Measurements from ENCODE around the gene FGD6. TPM values are rescaled to one million over a fixed set of nuclear protein-coding genes. Genes with fewer than 3 reads are reported as not detected.

The FGD6 gene
- total and polyA plus RNA-seq, 2 experiments from 2014 or later: 12.9 to 32.4 TPM

DNA sequence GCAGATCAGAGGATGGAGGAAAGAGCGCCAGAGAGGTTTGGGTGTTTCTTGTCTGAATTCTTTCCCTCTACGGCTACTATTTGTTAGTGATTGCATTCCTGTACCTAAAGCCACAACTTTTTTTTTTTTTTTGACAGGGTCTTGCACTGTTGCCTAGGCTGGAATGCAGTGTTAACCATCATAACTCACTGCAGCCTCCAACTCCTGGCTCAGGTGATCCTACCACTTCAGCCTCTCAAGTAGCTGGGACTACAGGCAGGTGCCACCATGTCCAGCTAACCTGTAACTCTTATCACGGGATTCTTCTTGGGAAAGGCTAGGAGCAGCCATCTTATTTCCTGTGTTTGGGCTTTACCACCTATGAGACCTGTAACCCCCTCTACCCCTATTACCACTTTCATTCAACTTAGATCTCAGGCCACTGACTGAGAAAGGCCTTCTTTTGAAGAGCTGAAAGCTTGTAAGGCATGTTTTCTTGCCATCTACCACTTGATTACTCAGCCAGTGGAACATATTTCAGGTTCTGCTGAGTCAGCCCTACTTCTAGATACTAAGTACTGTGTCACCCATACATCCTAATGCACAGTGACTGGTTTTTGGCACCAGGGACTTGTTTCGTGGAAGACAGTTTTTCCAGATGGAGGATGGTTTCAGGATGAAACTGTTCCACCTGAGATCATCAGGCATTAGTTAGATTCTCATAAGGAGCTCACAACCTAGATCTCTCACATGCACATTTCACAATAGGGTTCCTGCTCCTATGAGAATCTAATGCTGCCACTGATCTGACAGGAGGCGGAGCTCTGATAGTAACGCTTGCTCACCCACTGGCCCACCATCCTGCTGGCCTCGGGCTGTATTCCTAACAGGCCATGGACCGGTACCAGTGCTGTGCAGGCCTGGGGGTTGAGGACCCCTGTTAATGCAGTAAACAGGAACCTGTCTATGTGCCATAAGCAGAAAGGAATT, 7.2 kb upstream of the FGD6 start:
- H3K79me2 ChIP-seq (replicated peaks; ENCODE audit: insufficient read depth): peaks cover 100% of the 10 kb centered on the region
- peaks cover 26% of the 10 kb centered on the region for H3K36me3 Mint-ChIP-seq (ENCODE audit: low read depth)
- H4K20me1 ChIP-seq (replicated peaks; ENCODE audit: insufficient read depth): peaks cover 20% of the 10 kb centered on the region; the same call in 1 of the 2 replicates

More for the DNA sequence above, 7.2 kb upstream of the FGD6 start:
- H3K36me3 ChIP-seq (ENCODE audit: insufficient read depth): no peaks in the 10 kb centered on the region
- Mint-ChIP-seq H3K27ac (peak overlapping the region; percentile 78; the same call in 1 of the 2 replicates), H3K4me3 (no peak overlapping the region), H3K27me3 (ENCODE audit: insufficient read depth, low read depth, poor library complexity) (peaks cover 10% of the 10 kb centered on the region), H3K9me3 (no peaks in the 10 kb centered on the region), H3K4me1 (peaks cover 36% of the 10 kb centered on the region)
- no peak for TF ChIP-seq CTCF (conservative IDR thresholded peaks at IDR 0.05; ENCODE audit: low read depth in 2 of 2)
- TF ChIP-seq, protein P1, sequence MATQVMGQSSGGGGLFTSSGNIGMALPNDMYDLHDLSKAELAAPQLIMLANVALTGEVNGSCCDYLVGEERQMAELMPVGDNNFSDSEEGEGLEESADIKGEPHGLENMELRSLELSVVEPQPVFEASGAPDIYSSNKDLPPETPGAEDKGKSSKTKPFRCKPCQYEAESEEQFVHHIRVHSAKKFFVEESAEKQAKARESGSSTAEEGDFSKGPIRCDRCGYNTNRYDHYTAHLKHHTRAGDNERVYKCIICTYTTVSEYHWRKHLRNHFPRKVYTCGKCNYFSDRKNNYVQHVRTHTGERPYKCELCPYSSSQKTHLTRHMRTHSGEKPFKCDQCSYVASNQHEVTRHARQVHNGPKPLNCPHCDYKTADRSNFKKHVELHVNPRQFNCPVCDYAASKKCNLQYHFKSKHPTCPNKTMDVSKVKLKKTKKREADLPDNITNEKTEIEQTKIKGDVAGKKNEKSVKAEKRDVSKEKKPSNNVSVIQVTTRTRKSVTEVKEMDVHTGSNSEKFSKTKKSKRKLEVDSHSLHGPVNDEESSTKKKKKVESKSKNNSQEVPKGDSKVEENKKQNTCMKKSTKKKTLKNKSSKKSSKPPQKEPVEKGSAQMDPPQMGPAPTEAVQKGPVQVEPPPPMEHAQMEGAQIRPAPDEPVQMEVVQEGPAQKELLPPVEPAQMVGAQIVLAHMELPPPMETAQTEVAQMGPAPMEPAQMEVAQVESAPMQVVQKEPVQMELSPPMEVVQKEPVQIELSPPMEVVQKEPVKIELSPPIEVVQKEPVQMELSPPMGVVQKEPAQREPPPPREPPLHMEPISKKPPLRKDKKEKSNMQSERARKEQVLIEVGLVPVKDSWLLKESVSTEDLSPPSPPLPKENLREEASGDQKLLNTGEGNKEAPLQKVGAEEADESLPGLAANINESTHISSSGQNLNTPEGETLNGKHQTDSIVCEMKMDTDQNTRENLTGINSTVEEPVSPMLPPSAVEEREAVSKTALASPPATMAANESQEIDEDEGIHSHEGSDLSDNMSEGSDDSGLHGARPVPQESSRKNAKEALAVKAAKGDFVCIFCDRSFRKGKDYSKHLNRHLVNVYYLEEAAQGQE (IDR thresholded peaks at IDR 0.05; ENCODE audit: unreplicated experiment): no peak
- no peak for TF ChIP-seq ZNF331 (CRISPR knock-in tag; IDR thresholded peaks at IDR 0.05; ENCODE audit: low read depth)
- TF ChIP-seq POLR2AphosphoS5 (IDR thresholded peaks at IDR 0.05; ENCODE audit: low read depth): no peak
- TF ChIP-seq CREB1 (CRISPR knock-in tag; IDR thresholded peaks at IDR 0.05; ENCODE audit: low read depth): no peak
- TF ChIP-seq JUNB (IDR thresholded peaks at IDR 0.05; ENCODE audit: unreplicated experiment): no peak
- H3K4me2 ChIP-seq: no peak overlapping the region
- no peak overlapping the region for H3K4me3 ChIP-seq
- no peak for ATAC-seq
- DNase-seq (ENCODE audit: low spot score): no peak
- H3K27ac ChIP-seq (ENCODE audit: low read depth): no peak overlapping the region
- H2AFZ ChIP-seq: no peak overlapping the region
- H3K9me2 ChIP-seq (ENCODE audit: insufficient read depth): no peaks in the 10 kb centered on the region
- peaks cover under 1% of the 10 kb centered on the region; the same call in 1 of the 2 replicates for H3K4me1 ChIP-seq (ENCODE audit: insufficient read depth)
- no peaks in the 10 kb centered on the region for H3K27me3 ChIP-seq (ENCODE audit: insufficient read depth)
- no peaks in the 10 kb centered on the region for H3F3A ChIP-seq (replicated peaks; ENCODE audit: low read depth)
